ENCODE data around the gene NAALADL2.

NAALADL2 gene

DNA sequence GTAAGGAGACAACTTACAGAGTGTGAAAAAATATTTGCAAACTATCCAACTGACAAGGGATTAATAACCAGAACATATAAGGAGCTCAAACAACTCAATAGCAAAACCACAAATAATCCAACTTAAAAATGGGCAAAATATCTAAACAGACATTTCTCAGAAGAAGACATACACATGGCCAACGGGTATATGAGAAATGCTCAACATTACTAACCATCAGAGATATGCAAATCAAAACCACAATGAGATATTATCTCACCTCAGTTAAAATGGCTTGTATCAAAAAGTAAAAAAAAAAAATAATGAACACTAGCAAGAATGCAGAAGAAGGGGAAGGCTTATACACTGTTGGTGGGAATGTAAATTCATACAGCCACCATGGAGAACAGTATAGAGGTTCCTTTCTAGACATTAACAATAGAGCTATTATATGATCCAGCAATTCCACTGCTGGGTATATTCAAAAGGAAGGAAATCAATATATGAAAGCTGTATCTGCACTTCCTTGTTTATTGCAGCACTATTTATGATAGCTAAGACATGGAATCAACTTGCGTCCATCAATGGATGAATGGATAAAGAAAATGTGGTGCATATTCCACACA is 998.6 kb downstream of the NAALADL2 start:
- no peak for TF ChIP-seq CTCF (IDR thresholded peaks at IDR 0.05; ENCODE audit: low read depth, low read length)
- DNase-seq (ENCODE audit: extremely low read depth, low read depth), result no peak
